OCI-LY1 (cell line): ENCODE data around the gene GRIK3.

Experiments
- EZH2 ChIP-seq: fragments of 200-600 bp; sonication (generic), shearing (Covaris generic); IDR thresholded peaks from 2 replicates; pipeline ENCODE4 v1.8.0; 2017; ENCODE audit warnings: borderline replicate concordance, mixed run types, mild to moderate bottlenecking, antibody characterized with exemption, low read length, moderate library complexity, mixed read lengths
- TF ChIP-seq, protein P1 (sequence below): fragments of 200-600 bp; sonication (generic), shearing (Covaris generic); IDR thresholded peaks from 2 replicates; pipeline ENCODE4 v1.5.1; 2017; ENCODE audit warnings: mild to moderate bottlenecking, antibody characterized with exemption, low read length, moderate library complexity, mixed read lengths

DNA sequence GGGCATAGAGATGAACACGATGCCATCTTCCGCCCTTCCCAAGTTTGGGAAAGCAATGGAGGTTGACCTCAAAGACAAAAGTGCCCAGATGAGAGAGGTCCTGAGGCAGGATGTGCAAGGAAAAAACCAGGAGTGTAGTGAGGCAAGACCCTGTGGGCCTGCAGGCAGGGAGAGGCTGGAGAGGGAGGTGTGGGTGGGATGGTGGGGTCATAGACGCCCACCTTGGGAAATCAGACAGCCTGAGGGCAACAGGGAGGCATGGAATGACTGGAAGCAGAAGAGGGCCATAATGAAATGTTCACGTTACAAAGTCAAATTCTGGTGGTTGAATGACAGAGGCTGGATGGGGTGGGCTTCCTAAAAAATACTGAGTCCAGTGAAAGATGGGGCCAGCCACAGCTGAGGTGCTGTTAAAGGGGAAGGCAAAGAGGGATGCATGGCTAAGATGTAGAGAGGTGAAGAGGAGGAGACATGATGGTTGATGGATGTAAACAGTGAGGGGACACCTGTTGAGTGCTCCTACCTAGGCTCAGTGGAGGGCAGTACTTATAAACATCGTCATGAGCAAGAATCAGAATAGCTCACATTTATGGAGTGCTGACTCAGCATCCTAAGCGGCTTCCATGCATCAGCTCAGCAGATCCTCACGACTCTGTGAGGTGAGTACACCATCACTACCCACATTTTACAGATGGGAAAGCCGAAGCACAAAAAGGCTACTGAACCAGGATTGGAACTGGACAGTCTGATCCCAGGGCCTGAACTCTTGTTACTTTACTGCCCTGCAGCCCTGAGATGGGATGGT is 42.0 kb downstream of the GRIK3 start:
- TF ChIP-seq, protein P1, sequence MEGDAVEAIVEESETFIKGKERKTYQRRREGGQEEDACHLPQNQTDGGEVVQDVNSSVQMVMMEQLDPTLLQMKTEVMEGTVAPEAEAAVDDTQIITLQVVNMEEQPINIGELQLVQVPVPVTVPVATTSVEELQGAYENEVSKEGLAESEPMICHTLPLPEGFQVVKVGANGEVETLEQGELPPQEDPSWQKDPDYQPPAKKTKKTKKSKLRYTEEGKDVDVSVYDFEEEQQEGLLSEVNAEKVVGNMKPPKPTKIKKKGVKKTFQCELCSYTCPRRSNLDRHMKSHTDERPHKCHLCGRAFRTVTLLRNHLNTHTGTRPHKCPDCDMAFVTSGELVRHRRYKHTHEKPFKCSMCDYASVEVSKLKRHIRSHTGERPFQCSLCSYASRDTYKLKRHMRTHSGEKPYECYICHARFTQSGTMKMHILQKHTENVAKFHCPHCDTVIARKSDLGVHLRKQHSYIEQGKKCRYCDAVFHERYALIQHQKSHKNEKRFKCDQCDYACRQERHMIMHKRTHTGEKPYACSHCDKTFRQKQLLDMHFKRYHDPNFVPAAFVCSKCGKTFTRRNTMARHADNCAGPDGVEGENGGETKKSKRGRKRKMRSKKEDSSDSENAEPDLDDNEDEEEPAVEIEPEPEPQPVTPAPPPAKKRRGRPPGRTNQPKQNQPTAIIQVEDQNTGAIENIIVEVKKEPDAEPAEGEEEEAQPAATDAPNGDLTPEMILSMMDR, result no peak
- TF ChIP-seq EZH2, result no peak
